GM18951 (cell line): ENCODE measurements around the gene LRRC75B.

Experiments used
- POLR2A ChIP-seq: IDR thresholded peaks from 4 replicates; pipeline ENCODE4 v1.6.1; 2011; ENCODE audit warnings: mild to moderate bottlenecking; ENCODE audit not compliant: insufficient read length, insufficient read depth; ENCODE audit errors: extremely low read depth
- in situ Hi-C: fragments of 300-500 bp; cut with MboI; formaldehyde crosslinking; loops from one replicate; pipeline ENCODE4 v1.12.0; 2022; ENCODE audit warnings: low sequenced_read_pairs, mixed read lengths, inconsistent platforms; ENCODE audit not compliant: unreplicated experiment

Gene LRRC75B

DNA sequence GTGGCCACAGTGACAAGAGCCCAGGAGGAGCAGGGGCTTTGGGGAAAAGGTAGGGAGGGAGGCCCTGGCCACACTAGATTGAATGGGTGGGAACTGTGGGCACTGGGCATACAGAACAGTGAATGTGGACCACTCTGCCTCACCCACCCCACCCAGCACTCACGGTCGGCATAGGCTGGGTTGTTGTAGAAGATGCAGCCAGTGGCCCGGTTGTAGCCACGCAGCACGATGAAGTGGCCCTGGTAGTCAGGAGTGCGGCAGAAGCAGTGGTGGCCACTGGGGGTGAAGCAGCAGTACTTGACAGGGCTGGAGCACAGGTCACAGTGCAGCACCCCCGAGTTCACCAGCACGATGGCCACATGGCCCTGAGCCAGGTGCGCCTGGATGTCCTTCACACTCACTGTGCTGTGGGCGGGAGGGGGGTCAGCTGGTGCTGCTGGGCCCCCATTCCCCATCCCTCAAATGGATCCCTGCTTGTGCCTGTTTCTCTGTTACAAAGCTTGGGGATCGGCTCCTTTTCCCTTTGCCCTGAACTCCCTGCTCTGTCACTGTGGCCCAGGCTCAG is 49.1 kb downstream of the LRRC75B start:
- TF ChIP-seq POLR2A = no peak
- in situ Hi-C loops = no loop called here

GRCh38 chr22:24543185-24543601 is 49.7 kb downstream of the LRRC75B start:
- in situ Hi-C loops = no loop called here
- no peak for TF ChIP-seq POLR2A

DNA sequence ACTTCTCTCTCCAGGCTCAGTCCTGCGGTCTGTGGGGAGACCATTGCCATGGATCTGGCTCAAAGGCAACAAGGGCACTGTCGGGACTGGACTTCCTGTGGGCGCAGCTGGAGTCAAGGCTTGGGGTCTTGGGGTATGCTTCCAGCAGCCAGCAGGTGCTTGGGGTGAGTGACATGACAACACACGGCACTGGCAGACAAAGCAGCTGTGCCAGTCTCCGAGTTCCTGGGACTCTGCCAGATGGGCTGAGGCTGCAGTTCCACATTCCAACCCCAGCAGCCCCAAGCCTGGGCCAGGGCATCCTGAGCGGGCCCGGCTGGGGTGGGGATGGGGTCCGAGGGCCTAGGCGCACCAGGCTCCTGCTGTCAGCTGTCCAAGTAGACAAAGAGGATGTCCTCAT is 50.2 kb downstream of the LRRC75B start:
- no peak for TF ChIP-seq POLR2A
- in situ Hi-C loops = no loop called here

GRCh38 chr22:24541681-24542515 is 51.0 kb downstream of the LRRC75B start:
- TF ChIP-seq POLR2A = no peak
- in situ Hi-C loops = no loop called here

DNA sequence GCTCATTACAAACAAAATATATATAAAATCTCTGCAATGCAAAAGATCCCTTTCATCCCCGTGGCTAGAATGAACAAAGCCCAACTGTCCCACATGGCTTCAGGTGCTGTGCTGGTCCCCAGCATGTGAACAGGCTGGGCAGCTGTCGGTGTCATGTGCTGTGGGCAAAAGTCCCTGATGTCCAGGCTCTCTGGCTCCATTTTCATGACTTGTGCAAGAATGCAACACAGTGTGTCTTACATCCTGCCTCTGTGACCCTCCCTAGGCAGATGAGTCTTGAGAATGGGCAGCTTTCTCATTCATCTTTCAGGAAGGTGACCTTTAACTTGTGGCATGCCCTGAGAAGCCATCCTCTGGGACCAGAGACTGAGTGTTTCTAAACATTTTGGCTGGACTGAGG is 52.4 kb downstream of the LRRC75B start:
- TF ChIP-seq POLR2A = no peak
- in situ Hi-C loops = no loop called here

DNA sequence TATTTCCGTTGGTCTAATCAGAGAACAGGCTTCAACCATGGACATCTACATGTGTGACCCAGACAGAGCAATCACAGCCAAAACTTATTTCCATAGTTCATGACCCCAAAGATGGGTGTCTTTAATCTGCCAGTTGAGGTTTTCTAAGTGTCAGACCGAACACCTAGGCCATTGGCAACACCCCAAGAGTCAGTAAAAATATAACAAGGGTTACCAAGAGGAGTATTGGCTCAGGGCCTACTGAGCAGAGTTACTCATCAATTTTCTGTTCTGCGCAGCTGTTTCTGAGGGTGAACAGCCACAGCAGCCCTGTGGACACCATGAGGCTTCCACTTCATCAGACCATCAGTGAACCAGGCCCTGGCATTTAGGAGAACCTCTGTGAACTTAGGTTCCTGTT is 56.8 kb downstream of the LRRC75B start:
- in situ Hi-C loops = no loop called here
- TF ChIP-seq POLR2A = no peak
